GM13977 (cell line): ENCODE data around the gene ZHX3.

Source experiments
- DNase-seq: peaks from one replicate; pipeline ENCODE4 v3.0.0; 2012; ENCODE audit warnings: low spot score
- in situ Hi-C: fragments of 300-500 bp; cut with MboI; formaldehyde crosslinking; loops from one replicate; pipeline ENCODE4 v1.12.0; 2022; ENCODE audit warnings: low sequenced_read_pairs, low pct_unique_long_range_greater_than_20kb, mixed read lengths, inconsistent platforms; ENCODE audit not compliant: unreplicated experiment
- TF ChIP-seq, protein P1 (sequence below): IDR thresholded peaks from 2 replicates; pipeline ENCODE4 v1.5.1; 2012; ENCODE audit warnings: mild to moderate bottlenecking, control low read depth; ENCODE audit not compliant: insufficient read depth; ENCODE audit errors: extremely low read depth, missing control alignments

ZHX3 gene

DNA sequence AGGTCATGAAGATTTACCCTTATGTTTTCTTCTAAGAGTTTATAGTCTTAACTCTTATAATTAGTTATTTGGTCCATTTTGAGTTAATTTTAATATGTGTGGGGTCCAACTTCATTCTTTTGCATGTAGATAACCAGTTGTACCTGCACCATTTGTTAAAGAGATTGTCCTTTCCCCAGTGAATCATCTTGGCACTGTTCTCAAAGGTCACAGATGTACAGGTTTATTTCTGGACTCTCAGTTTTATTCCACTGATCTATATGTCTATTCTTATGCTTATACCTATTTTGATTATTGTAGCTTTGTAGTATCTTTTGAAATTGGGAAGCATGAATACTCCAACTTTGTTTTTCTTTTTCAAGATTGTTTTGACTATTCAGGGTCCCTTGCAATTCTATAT lies 44.1 kb downstream of the ZHX3 start:
- TF ChIP-seq, protein P1, sequence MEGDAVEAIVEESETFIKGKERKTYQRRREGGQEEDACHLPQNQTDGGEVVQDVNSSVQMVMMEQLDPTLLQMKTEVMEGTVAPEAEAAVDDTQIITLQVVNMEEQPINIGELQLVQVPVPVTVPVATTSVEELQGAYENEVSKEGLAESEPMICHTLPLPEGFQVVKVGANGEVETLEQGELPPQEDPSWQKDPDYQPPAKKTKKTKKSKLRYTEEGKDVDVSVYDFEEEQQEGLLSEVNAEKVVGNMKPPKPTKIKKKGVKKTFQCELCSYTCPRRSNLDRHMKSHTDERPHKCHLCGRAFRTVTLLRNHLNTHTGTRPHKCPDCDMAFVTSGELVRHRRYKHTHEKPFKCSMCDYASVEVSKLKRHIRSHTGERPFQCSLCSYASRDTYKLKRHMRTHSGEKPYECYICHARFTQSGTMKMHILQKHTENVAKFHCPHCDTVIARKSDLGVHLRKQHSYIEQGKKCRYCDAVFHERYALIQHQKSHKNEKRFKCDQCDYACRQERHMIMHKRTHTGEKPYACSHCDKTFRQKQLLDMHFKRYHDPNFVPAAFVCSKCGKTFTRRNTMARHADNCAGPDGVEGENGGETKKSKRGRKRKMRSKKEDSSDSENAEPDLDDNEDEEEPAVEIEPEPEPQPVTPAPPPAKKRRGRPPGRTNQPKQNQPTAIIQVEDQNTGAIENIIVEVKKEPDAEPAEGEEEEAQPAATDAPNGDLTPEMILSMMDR, result no peak

DNA sequence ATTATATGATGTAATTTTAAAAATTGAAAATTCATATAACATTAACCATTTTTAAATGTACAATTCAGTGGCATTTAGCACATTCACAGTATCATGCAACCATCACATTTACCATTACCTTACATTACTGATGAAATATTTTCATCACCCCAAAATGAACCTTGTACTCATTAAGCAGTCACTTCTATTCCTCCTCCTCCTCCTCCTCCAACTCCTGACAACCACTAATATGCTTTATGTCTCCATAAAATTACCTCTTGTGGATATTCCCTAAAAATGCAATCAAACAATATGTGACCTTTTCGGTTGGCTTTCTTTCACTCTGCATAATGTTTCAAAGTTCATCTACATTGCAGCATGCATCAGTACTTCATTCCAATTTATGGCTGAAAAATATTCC lies 45.2 kb downstream of the ZHX3 start:
- TF ChIP-seq, protein P1, result no peak
- in situ Hi-C loops, result no loop called here
- no peak for DNase-seq

More for the DNA sequence above, 44.1 kb downstream of the ZHX3 start:
- no peak for DNase-seq
- in situ Hi-C loops, result no loop called here

DNA sequence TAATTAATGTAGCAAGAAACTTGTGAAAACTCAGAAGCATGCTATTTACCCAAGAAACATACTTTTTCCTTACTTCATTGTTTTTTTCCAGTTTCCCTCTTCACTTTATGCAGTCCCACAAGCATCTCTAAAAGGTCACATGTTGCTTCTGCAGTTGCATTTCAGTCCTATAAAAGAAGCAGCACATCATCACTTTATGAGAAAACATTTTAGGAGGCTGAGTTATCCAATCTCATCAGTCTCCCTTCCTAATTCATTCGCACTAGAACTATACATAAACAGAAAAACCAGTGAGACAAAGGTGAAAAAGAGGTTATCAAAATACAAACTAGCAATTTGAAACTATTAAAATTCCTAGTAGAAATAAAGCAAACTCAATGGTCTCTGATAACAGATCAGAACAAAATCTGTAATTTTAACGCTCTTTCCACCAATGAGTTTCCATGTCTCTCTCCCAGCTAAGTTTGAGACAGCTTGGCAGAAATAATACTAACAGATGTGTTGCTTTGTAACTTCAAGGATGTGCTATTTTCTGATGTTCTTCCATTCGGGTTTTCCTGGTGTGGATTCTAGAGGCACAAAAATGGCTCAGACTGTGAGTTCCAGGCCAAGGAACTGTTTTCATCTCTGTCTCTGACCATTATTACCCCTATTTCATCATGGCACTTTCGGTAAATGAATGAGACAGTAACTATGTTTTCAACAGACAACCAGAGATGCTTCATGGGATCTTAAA lies 48.4 kb downstream of the ZHX3 start:
- no peak for DNase-seq
- in situ Hi-C loops, result no loop called here
- TF ChIP-seq, protein P1, result no peak

DNA sequence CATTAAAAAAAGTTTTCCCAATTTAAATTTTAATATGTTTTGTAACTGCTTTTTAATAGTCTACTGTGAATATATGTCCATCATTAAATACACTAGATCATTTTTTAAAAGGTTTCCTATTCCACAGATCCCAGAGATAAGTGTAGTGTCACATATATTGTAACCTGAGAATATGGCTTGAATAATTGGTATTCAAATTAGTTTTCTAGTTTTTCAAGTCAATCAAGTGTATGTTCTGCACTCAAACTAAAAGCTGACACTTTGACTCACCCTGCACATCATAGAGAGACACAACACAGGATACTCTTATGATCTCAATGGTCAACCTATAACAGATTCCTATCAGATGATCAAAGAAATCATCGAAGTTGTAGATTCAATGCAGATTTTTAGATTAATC lies 49.1 kb downstream of the ZHX3 start:
- in situ Hi-C loops, result no loop called here
- TF ChIP-seq, protein P1, result no peak
- no peak for DNase-seq

DNA sequence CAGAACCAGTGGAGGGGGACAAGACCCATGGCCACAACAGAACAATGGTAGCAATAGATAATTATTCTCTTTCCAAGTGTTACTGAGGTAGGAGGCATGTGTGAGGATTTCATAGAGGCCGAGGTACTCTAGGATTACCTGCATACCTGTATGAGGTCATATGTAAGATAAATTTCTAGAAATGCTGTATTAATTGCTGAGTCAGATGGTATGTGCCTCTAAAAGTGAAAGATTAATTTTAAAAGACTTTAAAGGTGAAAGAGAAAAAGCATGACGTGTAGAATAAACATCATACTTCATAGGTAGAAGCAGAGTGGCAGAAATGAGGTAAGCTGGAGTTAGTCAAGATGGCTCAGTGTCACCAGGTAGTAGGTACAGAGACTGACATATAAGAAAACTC lies 51.6 kb downstream of the ZHX3 start:
- DNase-seq, result no peak
- in situ Hi-C loops, result no loop called here
- TF ChIP-seq, protein P1, result no peak

DNA sequence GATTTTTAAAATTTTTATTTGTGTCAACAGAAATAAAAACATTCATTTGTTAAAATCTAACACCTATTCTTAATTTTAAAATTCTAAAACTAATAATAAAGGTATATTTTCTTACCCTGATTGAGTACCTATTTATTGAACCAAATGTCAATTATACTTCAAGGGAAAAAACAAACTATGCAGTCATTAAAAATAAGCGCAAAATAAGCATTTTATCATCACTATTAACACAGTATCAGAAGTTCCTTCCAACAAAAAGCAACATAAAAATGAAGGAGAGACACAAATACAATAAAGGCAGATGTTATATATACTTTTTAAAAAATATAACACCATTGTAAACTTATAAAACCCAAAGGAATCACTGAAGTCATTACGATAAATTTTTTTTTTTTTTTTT lies 52.7 kb downstream of the ZHX3 start:
- in situ Hi-C loops, result no loop called here
- TF ChIP-seq, protein P1, result no peak
- no peak for DNase-seq
